ENCODE measurements around the gene ATP2B2.
"Not testable (repeated sequence)": the region's sequence is repeated elsewhere in the genome, so short reads cannot be mapped to it uniquely, and the experiment has no call there.

Gene ATP2B2

GRCh38 chr3:10386121-10386520 is 119.3 kb downstream of the ATP2B2 start:
- Histone ChIP-seq H3K27me3 (ENCODE audit: control insufficient read depth, insufficient read depth, low read length) (no peaks in the 10 kb centered on the region), H3K9ac (ENCODE audit: low read depth, low read length) (no peak overlapping the region), H3K36me3 (ENCODE audit: control insufficient read depth, insufficient read depth, low read length) (no peaks in the 10 kb centered on the region), H3K4me3 (ENCODE audit: low read depth, low read length) (no peak overlapping the region), H3K4me1 (ENCODE audit: control insufficient read depth, insufficient read depth, low read length) (no peaks in the 10 kb centered on the region), H3K9me3 (ENCODE audit: control insufficient read depth, insufficient read depth, low read length) (no peaks in the 10 kb centered on the region)

GRCh38 chr3:10384541-10385360 is 120.6 kb downstream of the ATP2B2 start:
- Histone ChIP-seq H3K4me3 (ENCODE audit: low read depth, low read length) (no peak overlapping the region), H3K27me3 (ENCODE audit: control insufficient read depth, insufficient read depth, low read length) (no peaks in the 10 kb centered on the region), H3K9me3 (ENCODE audit: control insufficient read depth, insufficient read depth, low read length) (no peaks in the 10 kb centered on the region), H3K9ac (ENCODE audit: low read depth, low read length) (no peak overlapping the region), H3K36me3 (ENCODE audit: control insufficient read depth, insufficient read depth, low read length) (no peaks in the 10 kb centered on the region), H3K4me1 (ENCODE audit: control insufficient read depth, insufficient read depth, low read length) (no peaks in the 10 kb centered on the region)

- Histone ChIP-seq H3K4me1 (ENCODE audit: control insufficient read depth, insufficient read depth, low read length) (no peaks in the 10 kb centered on the region), H3K4me3 (ENCODE audit: low read depth, low read length) (no peak overlapping the region)
Observed at GRCh38 chr3:10383850-10384248, 121.5 kb downstream of the ATP2B2 start.

GRCh38 chr3:10382892-10383849 is 122.2 kb downstream of the ATP2B2 start:
- Histone ChIP-seq H3K9me3 (ENCODE audit: control insufficient read depth, insufficient read depth, low read length) (no peaks in the 10 kb centered on the region), H3K36me3 (ENCODE audit: control insufficient read depth, insufficient read depth, low read length) (no peaks in the 10 kb centered on the region), H3K4me3 (ENCODE audit: low read depth, low read length) (no peak overlapping the region), H3K27me3 (ENCODE audit: control insufficient read depth, insufficient read depth, low read length) (no peaks in the 10 kb centered on the region), H3K9ac (ENCODE audit: low read depth, low read length) (no peak overlapping the region), H3K4me1 (ENCODE audit: control insufficient read depth, insufficient read depth, low read length) (no peaks in the 10 kb centered on the region)

More at GRCh38 chr3:10383850-10384248, 121.5 kb downstream of the ATP2B2 start:
- no peak overlapping the region for H3K9ac ChIP-seq (ENCODE audit: low read depth, low read length)
- H3K27me3 ChIP-seq (ENCODE audit: control insufficient read depth, insufficient read depth, low read length): no peaks in the 10 kb centered on the region
- no peaks in the 10 kb centered on the region for H3K9me3 ChIP-seq (ENCODE audit: control insufficient read depth, insufficient read depth, low read length)
- no peaks in the 10 kb centered on the region for H3K36me3 ChIP-seq (ENCODE audit: control insufficient read depth, insufficient read depth, low read length)

- not testable (repeated sequence) for H3K36me3 ChIP-seq (ENCODE audit: control insufficient read depth, insufficient read depth, low read length); H3K27me3 ChIP-seq (ENCODE audit: control insufficient read depth, insufficient read depth, low read length); H3K9me3 ChIP-seq (ENCODE audit: control insufficient read depth, insufficient read depth, low read length); H3K4me3 ChIP-seq (ENCODE audit: low read depth, low read length); H3K4me1 ChIP-seq (ENCODE audit: control insufficient read depth, insufficient read depth, low read length); H3K9ac ChIP-seq (ENCODE audit: low read depth, low read length)
Observed at GRCh38 chr3:10382445-10382844, 122.9 kb downstream of the ATP2B2 start.

GRCh38 chr3:10381336-10381735 is 124.0 kb downstream of the ATP2B2 start:
- Histone ChIP-seq H3K36me3 (ENCODE audit: control insufficient read depth, insufficient read depth, low read length) (no peaks in the 10 kb centered on the region), H3K27me3 (ENCODE audit: control insufficient read depth, insufficient read depth, low read length) (no peaks in the 10 kb centered on the region), H3K4me1 (ENCODE audit: control insufficient read depth, insufficient read depth, low read length) (peaks cover 3% of the 10 kb centered on the region), H3K9me3 (ENCODE audit: control insufficient read depth, insufficient read depth, low read length) (no peaks in the 10 kb centered on the region), H3K9ac (ENCODE audit: low read depth, low read length) (no peak overlapping the region), H3K4me3 (ENCODE audit: low read depth, low read length) (no peak overlapping the region)

GRCh38 chr3:10380906-10381305 is 124.5 kb downstream of the ATP2B2 start:
- H3K9me3 ChIP-seq (ENCODE audit: control insufficient read depth, insufficient read depth, low read length): no peaks in the 10 kb centered on the region
- H3K27me3 ChIP-seq (ENCODE audit: control insufficient read depth, insufficient read depth, low read length): no peaks in the 10 kb centered on the region
- H3K4me3 ChIP-seq (ENCODE audit: low read depth, low read length): no peak overlapping the region
- no peak overlapping the region for H3K9ac ChIP-seq (ENCODE audit: low read depth, low read length)
- no peaks in the 10 kb centered on the region for H3K36me3 ChIP-seq (ENCODE audit: control insufficient read depth, insufficient read depth, low read length)
- peaks cover 8% of the 10 kb centered on the region for H3K4me1 ChIP-seq (ENCODE audit: control insufficient read depth, insufficient read depth, low read length)

- H3K4me1 ChIP-seq (ENCODE audit: control insufficient read depth, insufficient read depth, low read length): peaks cover 9% of the 10 kb centered on the region
- no peaks in the 10 kb centered on the region for H3K27me3 ChIP-seq (ENCODE audit: control insufficient read depth, insufficient read depth, low read length)
Observed at GRCh38 chr3:10379961-10380360, 125.4 kb downstream of the ATP2B2 start.

GRCh38 chr3:10379161-10379560 is 126.2 kb downstream of the ATP2B2 start:
- peaks cover 9% of the 10 kb centered on the region for H3K4me1 ChIP-seq (ENCODE audit: control insufficient read depth, insufficient read depth, low read length)

More at GRCh38 chr3:10379961-10380360, 125.4 kb downstream of the ATP2B2 start:
- Histone ChIP-seq H3K4me3 (ENCODE audit: low read depth, low read length) (no peak overlapping the region), H3K9me3 (ENCODE audit: control insufficient read depth, insufficient read depth, low read length) (no peaks in the 10 kb centered on the region), H3K36me3 (ENCODE audit: control insufficient read depth, insufficient read depth, low read length) (no peaks in the 10 kb centered on the region), H3K9ac (ENCODE audit: low read depth, low read length) (no peak overlapping the region)

GRCh38 chr3:10378742-10379141 is 126.6 kb downstream of the ATP2B2 start:
- no peaks in the 10 kb centered on the region for H3K27me3 ChIP-seq (ENCODE audit: control insufficient read depth, insufficient read depth, low read length)
- no peaks in the 10 kb centered on the region for H3K36me3 ChIP-seq (ENCODE audit: control insufficient read depth, insufficient read depth, low read length)
- no peaks in the 10 kb centered on the region for H3K9me3 ChIP-seq (ENCODE audit: control insufficient read depth, insufficient read depth, low read length)
- H3K9ac ChIP-seq (ENCODE audit: low read depth, low read length): no peak overlapping the region
- H3K4me3 ChIP-seq (ENCODE audit: low read depth, low read length): no peak overlapping the region
- H3K4me1 ChIP-seq (ENCODE audit: control insufficient read depth, insufficient read depth, low read length): peaks cover 9% of the 10 kb centered on the region

More at GRCh38 chr3:10379161-10379560, 126.2 kb downstream of the ATP2B2 start:
- no peaks in the 10 kb centered on the region for H3K36me3 ChIP-seq (ENCODE audit: control insufficient read depth, insufficient read depth, low read length)
- no peak overlapping the region for H3K9ac ChIP-seq (ENCODE audit: low read depth, low read length)
- no peaks in the 10 kb centered on the region for H3K9me3 ChIP-seq (ENCODE audit: control insufficient read depth, insufficient read depth, low read length)
- no peaks in the 10 kb centered on the region for H3K27me3 ChIP-seq (ENCODE audit: control insufficient read depth, insufficient read depth, low read length)
- no peak overlapping the region for H3K4me3 ChIP-seq (ENCODE audit: low read depth, low read length)

GRCh38 chr3:10378246-10378645 is 127.1 kb downstream of the ATP2B2 start:
- no peaks in the 10 kb centered on the region for H3K9me3 ChIP-seq (ENCODE audit: control insufficient read depth, insufficient read depth, low read length)
- H3K4me3 ChIP-seq (ENCODE audit: low read depth, low read length): no peak overlapping the region
- no peaks in the 10 kb centered on the region for H3K36me3 ChIP-seq (ENCODE audit: control insufficient read depth, insufficient read depth, low read length)
- H3K4me1 ChIP-seq (ENCODE audit: control insufficient read depth, insufficient read depth, low read length): peaks cover 9% of the 10 kb centered on the region
- no peak overlapping the region for H3K9ac ChIP-seq (ENCODE audit: low read depth, low read length)
- H3K27me3 ChIP-seq (ENCODE audit: control insufficient read depth, insufficient read depth, low read length): no peaks in the 10 kb centered on the region
